Transverse colon (tissue), 4 donors: ENCODE data around the gene IZUMO4.

Experiments used
- CTCF ChIP-seq, 5 experiments: fragments of 200-600 bp in 3 of 5; fragments of 450-650 bp in 2 of 5; sonication (generic) in 3 of 5; IDR thresholded peaks; 1 replicate in 2 of 5; 2 replicates in 3 of 5; pipeline ENCODE4 v1.5.1; 2016 to 2017; ENCODE audit warnings: antibody characterized with exemption in 5 of 5, inconsistent platforms in 3 of 5, mild to moderate bottlenecking in 2 of 5, moderate library complexity in 1 of 5
- POLR2A ChIP-seq: fragments of 450-650 bp; IDR thresholded peaks from one replicate; pipeline ENCODE4 v1.6.1; 2016; ENCODE audit warnings: antibody characterized with exemption, mild to moderate bottlenecking, moderate library complexity
- POLR2AphosphoS5 ChIP-seq, 3 donors: sonication (generic); formaldehyde crosslinking; IDR thresholded peaks; one replicate each; pipeline ENCODE4 v1.6.1; 2016; ENCODE audit warnings: antibody characterized with exemption in 3 of 3

DNA sequence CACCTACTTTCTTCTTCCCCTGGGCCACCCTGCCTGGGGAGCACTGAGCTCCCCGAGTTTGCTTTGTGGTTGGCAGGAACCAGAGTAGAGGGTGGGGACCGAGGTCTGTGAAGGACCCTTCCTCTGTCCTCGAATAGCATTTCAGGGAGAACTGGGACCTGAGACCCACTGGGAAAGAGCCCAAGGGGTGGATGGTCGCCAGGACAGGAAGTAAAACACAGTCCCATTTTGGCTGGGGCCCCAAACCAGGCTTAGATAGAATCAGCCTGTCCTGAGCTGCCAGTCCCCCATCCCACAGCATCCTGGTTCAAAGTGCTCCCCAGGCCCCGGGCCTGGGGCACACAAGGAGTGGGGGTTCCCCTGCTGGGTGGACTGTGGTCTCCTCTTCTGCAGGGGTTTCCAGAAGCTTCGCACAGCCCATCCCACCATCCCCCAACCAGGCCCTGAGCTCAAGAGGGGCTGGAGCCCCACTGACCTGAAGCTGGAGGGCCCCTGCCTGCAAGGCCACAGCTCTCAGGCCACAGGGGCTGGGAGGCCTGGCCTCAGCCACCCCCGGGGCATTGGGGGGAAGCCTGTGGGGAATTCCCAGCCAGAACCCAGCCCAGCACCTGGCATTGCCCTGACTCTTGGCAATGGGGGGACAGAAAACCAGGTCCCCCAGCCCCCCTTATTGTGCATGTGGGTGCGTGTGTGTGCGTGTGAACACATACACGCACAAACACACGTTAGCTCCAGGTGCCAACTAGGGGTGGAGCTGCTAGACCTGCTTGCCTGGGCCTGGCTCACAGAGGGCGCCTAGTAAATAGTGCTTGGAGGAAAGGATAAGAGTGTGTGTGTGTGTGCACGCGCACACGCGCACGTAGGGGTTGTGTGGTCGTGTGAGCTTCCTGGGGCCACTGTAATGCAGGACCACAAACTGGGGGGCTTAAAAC, 44.7 kb upstream of the IZUMO4 start:
- TF ChIP-seq POLR2A: no peak
- no peak for TF ChIP-seq CTCF (IDR thresholded peaks at IDR 0.05)
- TF ChIP-seq POLR2AphosphoS5 (IDR thresholded peaks at IDR 0.05): no peak
